ENCODE data around the gene SSB.

SSB gene

DNA sequence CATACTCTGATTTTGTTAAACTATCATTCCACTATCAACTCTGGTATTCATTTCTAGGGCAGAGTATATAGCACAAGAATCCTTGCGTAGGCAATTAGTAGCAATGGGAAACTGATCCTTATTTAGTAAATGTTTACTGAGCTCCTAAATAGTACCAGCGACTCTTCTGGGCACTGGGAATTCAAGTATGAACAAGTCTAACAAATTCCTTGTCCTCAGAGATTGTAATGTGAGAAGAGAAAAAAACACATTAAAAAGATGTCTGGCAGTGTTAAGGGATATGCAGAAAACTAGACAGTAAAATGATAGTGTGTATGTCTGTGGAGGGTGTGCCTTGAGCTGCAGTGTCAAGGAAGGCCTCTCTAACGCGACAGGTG lies 25.3 kb downstream of the SSB start:
- peak overlapping the region; percentile 73 for H3K27ac ChIP-seq (replicated peaks)
- peak overlapping the region; percentile 79 for H3K4me3 ChIP-seq (replicated peaks; ENCODE audit: insufficient read depth, low read length)
- H3K27me3 ChIP-seq (ENCODE audit: insufficient read depth, poor library complexity, severe bottlenecking) = no peaks in the 10 kb centered on the region
- TF ChIP-seq, protein P1, sequence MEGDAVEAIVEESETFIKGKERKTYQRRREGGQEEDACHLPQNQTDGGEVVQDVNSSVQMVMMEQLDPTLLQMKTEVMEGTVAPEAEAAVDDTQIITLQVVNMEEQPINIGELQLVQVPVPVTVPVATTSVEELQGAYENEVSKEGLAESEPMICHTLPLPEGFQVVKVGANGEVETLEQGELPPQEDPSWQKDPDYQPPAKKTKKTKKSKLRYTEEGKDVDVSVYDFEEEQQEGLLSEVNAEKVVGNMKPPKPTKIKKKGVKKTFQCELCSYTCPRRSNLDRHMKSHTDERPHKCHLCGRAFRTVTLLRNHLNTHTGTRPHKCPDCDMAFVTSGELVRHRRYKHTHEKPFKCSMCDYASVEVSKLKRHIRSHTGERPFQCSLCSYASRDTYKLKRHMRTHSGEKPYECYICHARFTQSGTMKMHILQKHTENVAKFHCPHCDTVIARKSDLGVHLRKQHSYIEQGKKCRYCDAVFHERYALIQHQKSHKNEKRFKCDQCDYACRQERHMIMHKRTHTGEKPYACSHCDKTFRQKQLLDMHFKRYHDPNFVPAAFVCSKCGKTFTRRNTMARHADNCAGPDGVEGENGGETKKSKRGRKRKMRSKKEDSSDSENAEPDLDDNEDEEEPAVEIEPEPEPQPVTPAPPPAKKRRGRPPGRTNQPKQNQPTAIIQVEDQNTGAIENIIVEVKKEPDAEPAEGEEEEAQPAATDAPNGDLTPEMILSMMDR (IDR thresholded peaks at IDR 0.05; ENCODE audit: insufficient read depth, low read length) = no peak
- TF ChIP-seq, protein P2, sequence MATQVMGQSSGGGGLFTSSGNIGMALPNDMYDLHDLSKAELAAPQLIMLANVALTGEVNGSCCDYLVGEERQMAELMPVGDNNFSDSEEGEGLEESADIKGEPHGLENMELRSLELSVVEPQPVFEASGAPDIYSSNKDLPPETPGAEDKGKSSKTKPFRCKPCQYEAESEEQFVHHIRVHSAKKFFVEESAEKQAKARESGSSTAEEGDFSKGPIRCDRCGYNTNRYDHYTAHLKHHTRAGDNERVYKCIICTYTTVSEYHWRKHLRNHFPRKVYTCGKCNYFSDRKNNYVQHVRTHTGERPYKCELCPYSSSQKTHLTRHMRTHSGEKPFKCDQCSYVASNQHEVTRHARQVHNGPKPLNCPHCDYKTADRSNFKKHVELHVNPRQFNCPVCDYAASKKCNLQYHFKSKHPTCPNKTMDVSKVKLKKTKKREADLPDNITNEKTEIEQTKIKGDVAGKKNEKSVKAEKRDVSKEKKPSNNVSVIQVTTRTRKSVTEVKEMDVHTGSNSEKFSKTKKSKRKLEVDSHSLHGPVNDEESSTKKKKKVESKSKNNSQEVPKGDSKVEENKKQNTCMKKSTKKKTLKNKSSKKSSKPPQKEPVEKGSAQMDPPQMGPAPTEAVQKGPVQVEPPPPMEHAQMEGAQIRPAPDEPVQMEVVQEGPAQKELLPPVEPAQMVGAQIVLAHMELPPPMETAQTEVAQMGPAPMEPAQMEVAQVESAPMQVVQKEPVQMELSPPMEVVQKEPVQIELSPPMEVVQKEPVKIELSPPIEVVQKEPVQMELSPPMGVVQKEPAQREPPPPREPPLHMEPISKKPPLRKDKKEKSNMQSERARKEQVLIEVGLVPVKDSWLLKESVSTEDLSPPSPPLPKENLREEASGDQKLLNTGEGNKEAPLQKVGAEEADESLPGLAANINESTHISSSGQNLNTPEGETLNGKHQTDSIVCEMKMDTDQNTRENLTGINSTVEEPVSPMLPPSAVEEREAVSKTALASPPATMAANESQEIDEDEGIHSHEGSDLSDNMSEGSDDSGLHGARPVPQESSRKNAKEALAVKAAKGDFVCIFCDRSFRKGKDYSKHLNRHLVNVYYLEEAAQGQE (IDR thresholded peaks at IDR 0.05; ENCODE audit: insufficient replicate concordance, low read depth) = no peak
- TF ChIP-seq GABPA (IDR thresholded peaks at IDR 0.05; ENCODE audit: low read depth) = no peak
- no peak for TF ChIP-seq POLR2AphosphoS5 (IDR thresholded peaks at IDR 0.05; ENCODE audit: low read depth)
- no peak for TF ChIP-seq SPI1 (IDR thresholded peaks at IDR 0.05; ENCODE audit: borderline replicate concordance, low read depth)
- no peak for DNase-seq (ENCODE audit: low read depth in 1 of 2, low spot score in 1 of 2)

DNA sequence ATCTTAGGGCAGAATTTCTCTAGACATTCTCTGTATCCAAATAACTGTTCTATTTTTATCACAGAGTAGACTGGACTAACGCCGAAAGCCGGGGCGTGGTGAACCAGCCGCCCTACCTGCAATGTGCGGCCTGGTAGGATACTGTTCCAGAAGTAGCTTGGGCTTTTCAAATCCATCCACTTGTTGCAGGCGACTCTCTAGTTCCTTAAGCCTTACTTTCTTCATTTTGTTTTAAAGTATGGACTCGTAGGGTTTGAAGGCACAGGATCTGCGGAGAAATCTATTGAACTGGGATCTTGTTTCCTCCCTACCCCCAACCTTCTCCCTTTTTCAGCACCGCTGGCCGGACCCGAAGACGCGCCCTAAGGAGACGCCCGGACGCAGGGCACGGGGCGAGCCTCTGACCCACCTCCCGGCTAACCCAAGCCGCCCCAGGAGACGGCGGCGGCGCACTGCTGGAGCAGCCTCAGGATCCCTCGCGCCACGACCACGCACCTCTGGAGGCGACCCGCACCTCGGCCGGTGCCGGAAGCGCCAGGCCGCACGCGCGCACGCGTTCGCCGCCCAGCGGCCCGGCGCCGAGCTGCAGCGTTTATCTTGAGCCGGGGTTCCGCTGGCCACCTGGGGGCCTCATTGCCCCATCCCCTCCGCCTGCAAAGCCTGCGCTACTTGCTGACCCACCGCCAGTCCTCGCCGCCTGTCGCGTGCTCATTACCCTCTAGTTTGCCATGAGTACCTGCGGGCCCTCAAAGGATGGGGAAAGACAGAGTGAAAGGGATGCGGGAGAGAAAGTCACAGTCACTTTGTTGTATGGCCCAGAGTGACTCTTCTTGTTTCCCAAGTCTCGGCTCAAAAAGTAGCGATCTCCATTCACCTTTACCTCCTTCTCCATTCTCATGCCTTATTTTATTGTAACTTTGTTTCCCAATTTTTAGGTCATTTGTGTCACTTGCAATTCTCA lies 26.0 kb downstream of the SSB start, which contains the start of gene METTL5:
Gene METTL5, minus strand, starts transcription at position 533 of the 961 bp plus-strand sequence. Its CDS starts 308 bp downstream, at position 225.
- TF ChIP-seq, protein P1 (IDR thresholded peaks at IDR 0.05; ENCODE audit: insufficient read depth, low read length) = peak; percentile 77
- TF ChIP-seq SPI1 (IDR thresholded peaks at IDR 0.05; ENCODE audit: borderline replicate concordance, low read depth) = no peak
- TF ChIP-seq, protein P2 (IDR thresholded peaks at IDR 0.05; ENCODE audit: insufficient replicate concordance, low read depth) = peak; percentile 60
- TF ChIP-seq GABPA (IDR thresholded peaks at IDR 0.05; ENCODE audit: low read depth) = no peak
- TF ChIP-seq POLR2AphosphoS5 (IDR thresholded peaks at IDR 0.05; ENCODE audit: low read depth) = peak; percentile 89
- Histone ChIP-seq H3K4me3 (replicated peaks; ENCODE audit: insufficient read depth, low read length) (peak within 1 kb of the TSS; percentile 79), H3K27me3 (ENCODE audit: insufficient read depth, poor library complexity, severe bottlenecking) (no peaks in the 10 kb centered on the region), H3K27ac (replicated peaks) (peak within 1 kb of the TSS; percentile 73)
- DNase-seq (ENCODE audit: low read depth in 1 of 2, low spot score in 1 of 2) = peak; percentile 61 to 79

DNA sequence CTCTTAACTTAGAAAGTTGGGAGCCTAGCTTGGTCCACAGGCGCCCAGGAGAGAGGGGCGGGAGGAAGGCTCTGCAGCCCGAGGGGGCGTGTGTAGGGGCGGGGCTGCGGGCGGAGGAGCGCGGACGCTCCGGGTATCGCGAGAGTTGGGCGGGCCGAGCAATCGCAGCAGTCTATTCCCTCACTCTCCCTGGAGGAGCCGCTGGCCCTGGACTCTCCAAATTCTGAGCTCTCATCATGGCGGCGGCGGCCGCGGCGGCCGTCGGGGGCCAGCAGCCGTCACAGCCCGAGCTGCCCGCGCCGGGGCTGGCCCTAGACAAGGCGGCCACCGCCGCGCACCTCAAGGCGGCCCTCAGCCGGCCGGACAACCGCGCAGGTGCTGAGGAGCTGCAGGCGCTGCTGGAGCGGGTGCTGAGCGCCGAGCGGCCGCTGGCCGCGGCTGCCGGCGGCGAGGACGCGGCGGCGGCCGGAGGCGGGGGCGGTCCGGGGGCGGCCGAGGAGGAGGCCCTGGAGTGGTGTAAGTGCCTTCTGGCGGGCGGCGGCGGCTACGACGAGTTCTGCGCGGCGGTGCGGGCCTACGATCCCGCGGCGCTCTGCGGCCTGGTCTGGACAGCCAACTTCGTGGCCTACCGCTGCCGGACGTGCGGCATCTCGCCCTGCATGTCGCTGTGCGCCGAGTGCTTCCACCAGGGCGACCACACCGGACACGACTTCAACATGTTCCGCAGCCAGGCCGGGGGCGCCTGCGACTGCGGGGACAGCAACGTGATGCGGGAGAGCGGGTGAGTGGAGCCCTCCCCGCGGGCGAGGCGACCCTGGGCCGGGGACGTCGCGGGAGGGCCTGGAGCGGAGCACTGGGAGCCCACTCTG lies 28.8 kb downstream of the SSB start, which contains the start of gene UBR3:
Gene UBR3, plus strand, starts transcription at position 183 of the 869 bp plus-strand sequence. Its CDS starts 54 bp downstream, at position 237.
- DNase-seq (ENCODE audit: low read depth in 1 of 2, low spot score in 1 of 2) = peak; percentile 83 to 89
- TF ChIP-seq SPI1 (IDR thresholded peaks at IDR 0.05; ENCODE audit: borderline replicate concordance, low read depth) (no peak), POLR2AphosphoS5 (IDR thresholded peaks at IDR 0.05; ENCODE audit: low read depth) (peak; percentile 34; the same call in 1 of the 2 replicates), GABPA (IDR thresholded peaks at IDR 0.05; ENCODE audit: low read depth) (no peak)
- TF ChIP-seq, protein P1 (IDR thresholded peaks at IDR 0.05; ENCODE audit: insufficient read depth, low read length) = no peak
- TF ChIP-seq, protein P2 (IDR thresholded peaks at IDR 0.05; ENCODE audit: insufficient replicate concordance, low read depth) = no peak
- Histone ChIP-seq H3K27ac (replicated peaks) (peak within 1 kb of the TSS; percentile 47), H3K27me3 (ENCODE audit: insufficient read depth, poor library complexity, severe bottlenecking) (no peaks in the 10 kb centered on the region), H3K4me3 (replicated peaks; ENCODE audit: insufficient read depth, low read length) (peak within 1 kb of the TSS; percentile 99)

All from HL-60 (cell line).